Peyer's patch (tissue), 4 donors: ENCODE measurements around the gene DCST2. TPM values are rescaled to one million over a fixed set of nuclear protein-coding genes. Genes with fewer than 3 reads are reported as not detected.

Source experiments
- DNase-seq, 3 donors: peaks; one replicate each; pipeline ENCODE4 v3.0.0-alpha.2; 2017 to 2019
- H3K27ac ChIP-seq, 4 donors: fragments of 200-600 bp; sonication (generic); one replicate each; pipeline ENCODE4 v1.5.1; 2016 to 2019
- H3K27me3 ChIP-seq, 2 donors: fragments of 200-600 bp; sonication (generic); one replicate each; pipeline ENCODE4 v1.5.1; 2019
- H3K36me3 ChIP-seq, 3 donors: fragments of 200-600 bp; sonication (generic); one replicate each; pipeline ENCODE4 v1.5.1; 2016 to 2019
- H3K4me1 ChIP-seq, 4 donors: fragments of 200-600 bp; sonication (generic); one replicate each; pipeline ENCODE4 v1.5.1; 2016 to 2019
- H3K4me3 ChIP-seq, 4 donors: fragments of 200-600 bp; sonication (generic); 1 replicate in 3 of 4; 2 replicates in 1 of 4; pipeline ENCODE4 v1.5.1; 2016 to 2019; ENCODE audit warnings: mild to moderate bottlenecking in 1 of 4
- H3K9me3 ChIP-seq, 4 donors: fragments of 200-600 bp; sonication (generic); one replicate each; pipeline ENCODE4 v1.5.1; 2016 to 2019; ENCODE audit warnings: mild to moderate bottlenecking in 1 of 4
- CTCF ChIP-seq, 6 experiments: fragments of 450-650 bp in 4 of 6; fragments of 200-600 bp in 2 of 6; sonication (generic) in 1 of 6; IDR thresholded peaks; one replicate each; pipeline ENCODE4 v1.5.1; 2017 to 2019; ENCODE audit warnings: antibody characterized with exemption in 6 of 6, mild to moderate bottlenecking in 3 of 6, moderate library complexity in 1 of 6
- POLR2A ChIP-seq, 2 donors: fragments of 450-650 bp; IDR thresholded peaks; one replicate each; pipeline ENCODE4 v1.5.1; 2017; ENCODE audit warnings: antibody characterized with exemption in 2 of 2, mild to moderate bottlenecking in 2 of 2, moderate library complexity in 2 of 2
- total RNA-seq, 4 donors: library from RNA; depleted of rRNA; stranded (reverse); fragments of >200 nt; gene quantifications; one replicate each; pipeline ENCODE4 v1.1.0, GENCODE V29; 2016

Gene DCST2
- total RNA-seq, 4 donors from 2014 or later, result 1.7 to 12.5 (median 5.3) TPM

GRCh38 chr1:155068599-155068998 is 35.0 kb upstream of the DCST2 start:
- peaks cover 0 to 28% (median 8%) of the 10 kb centered on the region in 4 donors for H3K4me1 ChIP-seq
- H3K36me3 ChIP-seq, result peaks cover 0 to 18% (median 0%) of the 10 kb centered on the region in 3 donors
- no peak for DNase-seq
- no peak overlapping the region for H3K27ac ChIP-seq
- H3K27me3 ChIP-seq, result no peaks in the 10 kb centered on the region
- no peaks in the 10 kb centered on the region for H3K9me3 ChIP-seq
- no peak overlapping the region for H3K4me3 ChIP-seq
- TF ChIP-seq CTCF (IDR thresholded peaks at IDR 0.05), result no peak
- TF ChIP-seq POLR2A (IDR thresholded peaks at IDR 0.05), result no peak

- no peak for TF ChIP-seq CTCF (IDR thresholded peaks at IDR 0.05)
- TF ChIP-seq POLR2A (IDR thresholded peaks at IDR 0.05), result no peak
- no peak overlapping the region for H3K4me3 ChIP-seq
- H3K27ac ChIP-seq, result no peak overlapping the region
- peaks cover 0 to 43% (median 19%) of the 10 kb centered on the region in 4 donors for H3K4me1 ChIP-seq
- peaks cover 0 to 18% (median 0%) of the 10 kb centered on the region in 3 donors for H3K36me3 ChIP-seq
- H3K27me3 ChIP-seq, result no peaks in the 10 kb centered on the region
- DNase-seq, result no peak
- no peaks in the 10 kb centered on the region for H3K9me3 ChIP-seq
Observed at GRCh38 chr1:155066777-155067176, 33.2 kb upstream of the DCST2 start.

- Histone ChIP-seq H3K36me3 (peaks cover 0 to 32% (median 0%) of the 10 kb centered on the region in 3 donors), H3K27ac (peak overlapping the region in 1 of 4 donors; percentile 94), H3K4me3 (peak overlapping the region in 2 of 4 donors; percentile 60 to 83), H3K4me1 (peaks cover 0 to 37% (median 19%) of the 10 kb centered on the region in 4 donors), H3K9me3 (peaks cover 0 to 4% (median 0%) of the 10 kb centered on the region in 4 donors), H3K27me3 (no peaks in the 10 kb centered on the region)
- TF ChIP-seq CTCF (IDR thresholded peaks at IDR 0.05) (no peak), POLR2A (IDR thresholded peaks at IDR 0.05) (peak in 1 of 2 donors; percentile 30)
- DNase-seq, result no peak
Observed at GRCh38 chr1:155064832-155065429, 31.4 kb upstream of the DCST2 start.

GRCh38 chr1:155064111-155064831 is 30.7 kb upstream of the DCST2 start:
- Histone ChIP-seq H3K9me3 (peaks cover 0 to 4% (median 0%) of the 10 kb centered on the region in 4 donors), H3K4me3 (peak overlapping the region; percentile 47 to 83 (median 70)), H3K4me1 (peaks cover 0 to 35% (median 19%) of the 10 kb centered on the region in 4 donors), H3K36me3 (peaks cover 0 to 38% (median 0%) of the 10 kb centered on the region in 3 donors), H3K27ac (peak overlapping the region; percentile 63 to 94 (median 88)), H3K27me3 (no peaks in the 10 kb centered on the region)
- DNase-seq, result no peak
- TF ChIP-seq POLR2A (IDR thresholded peaks at IDR 0.05) (no peak), CTCF (IDR thresholded peaks at IDR 0.05) (no peak)

- TF ChIP-seq POLR2A (IDR thresholded peaks at IDR 0.05), result peak; percentile 80 to 92
- TF ChIP-seq CTCF (IDR thresholded peaks at IDR 0.05), result no peak
Observed at GRCh38 chr1:155063550-155064110, 30.0 kb upstream of the DCST2 start, which contains the start of gene EFNA4. Gene EFNA4 (plus strand): TSS chr1:155063740. CDS start chr1:155063824, 84 bp downstream.

More at GRCh38 chr1:155063550-155064110, 30.0 kb upstream of the DCST2 start, which contains the start of gene EFNA4:
- peak within 1 kb of the TSS; percentile 47 to 83 (median 70) for H3K4me3 ChIP-seq
- H3K4me1 ChIP-seq, result peaks cover 0 to 35% (median 19%) of the 10 kb centered on the region in 4 donors
- peaks cover 0 to 38% (median 0%) of the 10 kb centered on the region in 3 donors for H3K36me3 ChIP-seq
- DNase-seq, result peak; percentile 89 to 95 (median 91)
- H3K27me3 ChIP-seq, result no peaks in the 10 kb centered on the region
- H3K27ac ChIP-seq, result peak within 1 kb of the TSS; percentile 63 to 94 (median 88)
- H3K9me3 ChIP-seq, result peaks cover 0 to 4% (median 0%) of the 10 kb centered on the region in 4 donors
